DND-41 (cell line): ENCODE data around the gene RARG.

Experiments
- ATAC-seq: fragments of 200-7000 bp; cut with Tn5 transposase; 3 replicates; pipeline ENCODE4 v1.9.1; 2021; ENCODE audit warnings: low read depth; ENCODE audit not compliant: insufficient read depth
- DNase-seq: peaks from one replicate; pipeline ENCODE4 v3.0.0-alpha.2; 2020
- H2AFZ ChIP-seq: 2 replicates; pipeline ENCODE4 v1.6.0; 2012; ENCODE audit warnings: low read depth, low read length
- H3K27ac ChIP-seq: 2 replicates; pipeline ENCODE4 v1.5.1; 2012; ENCODE audit warnings: low read length, inconsistent platforms
- H3K27me3 ChIP-seq: fragments of 200-600 bp; sonication (generic); 2 replicates; pipeline ENCODE4 v1.6.0; 2012; ENCODE audit warnings: low read length, mild to moderate bottlenecking, inconsistent platforms; ENCODE audit not compliant: insufficient read depth, poor library complexity
- H3K36me3 ChIP-seq: 2 replicates; pipeline ENCODE4 v1.5.1; 2012; ENCODE audit warnings: low read length, inconsistent platforms; ENCODE audit not compliant: insufficient read depth
- H3K4me1 ChIP-seq: 2 replicates; pipeline ENCODE4 v1.5.1; 2012; ENCODE audit warnings: mild to moderate bottlenecking, low read length; ENCODE audit not compliant: insufficient read depth
- H3K4me2 ChIP-seq: 2 replicates; pipeline ENCODE4 v1.6.0; 2012; ENCODE audit warnings: mild to moderate bottlenecking, moderate library complexity, low read length, inconsistent platforms; ENCODE audit not compliant: insufficient read depth
- H3K4me3 ChIP-seq, 2 experiments: fragments of 200-600 bp in 1 of 2; shearing (Covaris generic) in 1 of 2; 2 replicates each; pipeline ENCODE4 v1.5.1; 2012 to 2016; ENCODE audit warnings: inconsistent platforms in 2 of 2, low read length in 2 of 2, mild to moderate bottlenecking in 2 of 2, low read depth in 1 of 2, moderate library complexity in 1 of 2
- H3K79me2 ChIP-seq: 2 replicates; pipeline ENCODE4 v1.6.0; 2012; ENCODE audit warnings: low read length, inconsistent platforms; ENCODE audit not compliant: insufficient read depth
- H3K9ac ChIP-seq: 2 replicates; pipeline ENCODE4 v1.6.0; 2012; ENCODE audit warnings: low read depth, mild to moderate bottlenecking, inconsistent platforms, low read length, moderate library complexity
- H3K9me3 ChIP-seq: 2 replicates; pipeline ENCODE4 v1.5.1; 2012; ENCODE audit warnings: low read length, moderate library complexity, mild to moderate bottlenecking, inconsistent platforms; ENCODE audit not compliant: insufficient read depth, severe bottlenecking
- H4K20me1 ChIP-seq: 2 replicates; pipeline ENCODE4 v1.6.0; 2012; ENCODE audit warnings: low read length; ENCODE audit not compliant: insufficient read depth
- CTCF ChIP-seq: IDR thresholded peaks from 2 replicates; pipeline ENCODE4 v1.5.1; 2012; ENCODE audit warnings: borderline replicate concordance, low read length, moderate library complexity, mild to moderate bottlenecking; ENCODE audit not compliant: poor library complexity, severe bottlenecking; ENCODE audit errors: extremely low read depth
- EZH2 ChIP-seq: IDR thresholded peaks from 3 replicates; pipeline ENCODE4 v1.6.1; 2012; ENCODE audit warnings: borderline replicate concordance, low read depth, mild to moderate bottlenecking, moderate library complexity, low read length, inconsistent platforms; ENCODE audit not compliant: severe bottlenecking

Gene RARG

GRCh38 chr12:53160673-53161072 lies 71.3 kb downstream of the RARG start:
- Histone ChIP-seq H3K36me3 (no peaks in the 10 kb centered on the region), H2AFZ (no peak overlapping the region), H3K4me3 (no peak overlapping the region), H3K4me2 (no peak overlapping the region), H3K9ac (no peak overlapping the region), H3K79me2 (no peaks in the 10 kb centered on the region), H3K4me1 (peaks cover 9% of the 10 kb centered on the region), H3K27me3 (no peaks in the 10 kb centered on the region), H3K27ac (no peak overlapping the region), H4K20me1 (no peaks in the 10 kb centered on the region), H3K9me3 (no peaks in the 10 kb centered on the region)
- no peak for DNase-seq
- no peak for TF ChIP-seq EZH2
- no peak for TF ChIP-seq CTCF
- no peak for ATAC-seq
